ENCODE measurements around the gene GGN.
"Not testable (repeated sequence)": the region's sequence is repeated elsewhere in the genome, so short reads cannot be mapped to it uniquely, and the experiment has no call there.

Gene GGN

GRCh38 chr19:38386300-38386970 lies 1.4 kb downstream of the GGN start:
- DNase-seq (ENCODE audit: low read depth) = no peak

GRCh38 chr19:38385804-38386257 lies 2.0 kb downstream of the GGN start:
- DNase-seq (ENCODE audit: low read depth) = no peak

- DNase-seq (ENCODE audit: low read depth) = no peak
Measured at GRCh38 chr19:38385057-38385803, 2.6 kb downstream of the GGN start.

- DNase-seq (ENCODE audit: low read depth) = no peak
Measured at GRCh38 chr19:38384209-38385027, 3.4 kb downstream of the GGN start.

GRCh38 chr19:38383743-38384142 lies 4.1 kb downstream of the GGN start:
- no peak for DNase-seq (ENCODE audit: low read depth)

- DNase-seq (ENCODE audit: low read depth) = no peak
Measured at GRCh38 chr19:38383184-38383583, 4.7 kb downstream of the GGN start.

- no peak for DNase-seq (ENCODE audit: low read depth)
Measured at GRCh38 chr19:38381138-38381537, 6.7 kb downstream of the GGN start.

GRCh38 chr19:38378866-38379265 lies 9.0 kb downstream of the GGN start:
- no peak for DNase-seq (ENCODE audit: low read depth)

- DNase-seq (ENCODE audit: low read depth) = no peak
Measured at GRCh38 chr19:38377052-38377451, 10.8 kb downstream of the GGN start.

GRCh38 chr19:38376576-38376975 lies 11.3 kb downstream of the GGN start:
- DNase-seq (ENCODE audit: low read depth) = no peak

GRCh38 chr19:38375748-38376147 lies 12.1 kb downstream of the GGN start:
- no peak for DNase-seq (ENCODE audit: low read depth)

GRCh38 chr19:38375098-38375493 lies 12.7 kb downstream of the GGN start:
- no peak for DNase-seq (ENCODE audit: low read depth)

GRCh38 chr19:38374332-38375097 lies 13.3 kb downstream of the GGN start, which contains the start of gene PSMD8:
PSMD8 (plus strand) TSS chr19:38374571; CDS start chr19:38374602, 31 bp downstream.
- DNase-seq (ENCODE audit: low read depth) = peak; percentile 87

GRCh38 chr19:38373907-38374331 lies 13.9 kb downstream of the GGN start:
- no peak for DNase-seq (ENCODE audit: low read depth)

- DNase-seq (ENCODE audit: low read depth) = no peak
Measured at GRCh38 chr19:38371081-38371480, 16.8 kb downstream of the GGN start.

- DNase-seq (ENCODE audit: low read depth) = no peak
Measured at GRCh38 chr19:38370299-38370698, 17.5 kb downstream of the GGN start.

- no peak for DNase-seq (ENCODE audit: low read depth)
Measured at GRCh38 chr19:38369584-38369983, 18.2 kb downstream of the GGN start.

- no peak for DNase-seq (ENCODE audit: low read depth)
Measured at GRCh38 chr19:38367041-38367440, 20.8 kb downstream of the GGN start.

- DNase-seq (ENCODE audit: low read depth) = not testable (repeated sequence)
Measured at GRCh38 chr19:38362946-38363688, 24.7 kb downstream of the GGN start.

GRCh38 chr19:38362076-38362945 lies 25.5 kb downstream of the GGN start:
- no peak for DNase-seq (ENCODE audit: low read depth)

Data from non-pigmented ciliary epithelial cell (primary cell).